HPDE6-E6E7 (cell line): ENCODE results near the gene OR4K13.

Experiments used
- DNase-seq: peaks from one replicate; pipeline ENCODE4 v3.0.0; 2011; ENCODE audit warnings: missing footprints; ENCODE audit errors: extremely low spot score

OR4K13 gene, protein sequence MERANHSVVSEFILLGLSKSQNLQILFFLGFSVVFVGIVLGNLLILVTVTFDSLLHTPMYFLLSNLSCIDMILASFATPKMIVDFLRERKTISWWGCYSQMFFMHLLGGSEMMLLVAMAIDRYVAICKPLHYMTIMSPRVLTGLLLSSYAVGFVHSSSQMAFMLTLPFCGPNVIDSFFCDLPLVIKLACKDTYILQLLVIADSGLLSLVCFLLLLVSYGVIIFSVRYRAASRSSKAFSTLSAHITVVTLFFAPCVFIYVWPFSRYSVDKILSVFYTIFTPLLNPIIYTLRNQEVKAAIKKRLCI

DNA sequence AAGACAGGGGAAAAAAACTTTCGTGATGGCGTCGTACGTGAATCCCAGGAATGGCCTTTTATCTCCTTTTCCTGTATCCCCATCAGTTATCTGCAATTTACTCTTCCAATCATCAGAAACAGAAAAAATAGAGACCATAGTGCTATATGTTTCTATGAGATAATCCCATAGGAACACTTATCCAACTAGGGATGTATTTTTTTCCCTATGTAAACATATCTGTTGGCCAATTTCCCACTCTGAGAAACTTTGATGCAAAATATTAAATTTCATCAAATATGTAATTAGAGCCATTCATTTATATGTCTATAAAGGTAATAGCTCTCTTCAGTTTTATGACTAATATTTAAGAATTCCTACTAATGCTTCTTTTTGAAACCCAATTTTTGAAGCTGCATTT lies at the start of gene OR4K13:
TSS of gene OR4K13 (minus strand) at position 101 of the 400 bp plus-strand sequence. CDS start 1,280 bp downstream, outside the sequence.
- no peak for DNase-seq

DNA sequence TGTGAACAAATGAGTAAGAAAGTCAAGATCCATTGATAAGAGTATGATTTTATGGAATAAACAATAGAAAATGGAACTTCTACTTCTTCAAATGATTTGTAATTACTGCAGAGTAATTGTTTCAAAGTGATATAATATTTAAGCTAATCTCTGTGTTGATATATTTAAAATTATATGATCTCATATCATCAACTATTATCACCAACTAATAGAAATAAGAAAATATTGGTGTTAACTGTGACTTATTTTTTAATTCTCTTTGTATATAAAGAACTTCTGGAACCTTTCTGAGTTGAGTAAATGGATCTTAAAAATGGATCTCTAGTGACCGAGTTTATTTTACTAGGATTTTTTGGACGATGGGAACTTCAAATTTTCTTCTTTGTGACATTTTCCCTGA lies 23.9 kb upstream of the OR4K13 start, which contains the start of gene OR4L1:
TSS of gene OR4L1 (plus strand) at position 301 of the 400 bp plus-strand sequence. CDS start at position 301, 0 bp downstream.
- DNase-seq = no peak

DNA sequence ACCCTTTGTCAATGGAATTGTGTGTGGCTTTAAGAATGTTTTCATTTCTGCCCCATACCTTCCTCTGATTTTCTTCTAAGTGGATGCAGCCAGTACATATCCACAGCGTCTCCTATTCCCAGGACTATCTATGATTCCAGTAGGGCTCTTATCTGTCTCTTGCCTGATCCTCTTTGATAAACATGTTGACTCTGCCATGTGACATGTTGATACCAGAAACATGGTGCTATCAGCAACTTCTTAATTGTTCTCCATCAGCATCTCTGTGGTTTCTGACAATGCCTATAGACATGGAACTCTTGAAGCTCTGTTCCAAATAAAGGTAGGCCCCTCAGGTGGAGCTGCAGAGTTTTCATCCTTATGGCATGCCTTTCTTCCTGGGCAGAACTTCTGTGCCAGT lies 12.4 kb upstream of the OR4K13 start:
- DNase-seq = no peak

DNA sequence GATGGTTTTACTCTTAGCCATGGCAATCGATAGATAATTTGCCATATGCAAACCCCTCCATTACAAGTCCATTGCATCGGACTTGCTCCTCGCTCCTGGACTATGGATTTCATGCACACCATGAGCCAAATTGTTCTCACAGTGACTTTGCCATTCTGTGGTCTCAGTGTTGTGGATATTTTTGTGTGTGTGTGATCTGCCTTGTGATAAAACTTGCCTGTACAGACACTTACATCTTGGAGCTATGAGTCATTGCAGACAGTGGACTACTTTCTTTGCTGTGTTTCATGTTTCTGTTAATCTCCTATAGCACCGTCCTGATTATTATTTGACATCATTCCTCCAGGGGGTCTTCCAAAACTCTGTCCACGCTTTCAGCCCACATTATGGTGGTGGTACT lies 8.4 kb upstream of the OR4K13 start:
- no peak for DNase-seq

DNA sequence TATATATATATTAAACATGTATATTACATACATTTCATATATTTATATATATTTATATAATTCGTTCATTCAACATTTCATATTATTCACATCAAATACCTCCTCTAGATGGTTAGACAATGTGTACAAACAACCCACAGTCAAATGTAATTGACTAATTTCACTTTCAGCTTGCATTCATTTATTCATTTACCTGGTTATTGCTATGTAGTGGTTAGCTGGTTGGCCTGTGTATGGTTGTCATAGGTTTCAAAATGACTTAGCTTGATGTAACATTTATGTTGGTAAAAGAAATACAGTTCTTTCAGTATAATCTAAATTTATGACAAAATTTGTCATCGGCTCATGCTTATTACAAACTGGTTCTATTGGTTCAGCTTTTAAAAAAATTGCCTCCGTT lies 389 bp downstream of the OR4K13 start:
- DNase-seq = no peak

DNA sequence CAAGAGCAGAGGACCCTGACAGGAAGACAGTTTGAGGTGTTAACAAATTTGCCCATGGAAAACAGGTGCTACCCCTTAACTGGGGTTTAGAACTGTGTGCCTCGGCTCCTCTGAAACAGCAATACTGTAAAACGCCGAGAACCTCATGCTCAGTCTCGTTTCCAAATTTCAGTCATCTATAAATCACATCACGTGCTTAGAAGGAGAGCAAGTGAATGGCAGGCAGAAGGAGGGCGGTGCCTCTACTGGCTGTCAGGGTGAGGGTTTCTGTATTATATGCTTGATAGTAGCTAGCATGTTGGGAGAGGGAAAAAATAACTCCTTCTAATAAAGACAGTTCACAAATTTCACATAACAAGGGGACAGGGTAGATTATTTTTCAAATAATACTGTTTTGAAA lies 4.8 kb downstream of the OR4K13 start:
- DNase-seq = no peak

DNA sequence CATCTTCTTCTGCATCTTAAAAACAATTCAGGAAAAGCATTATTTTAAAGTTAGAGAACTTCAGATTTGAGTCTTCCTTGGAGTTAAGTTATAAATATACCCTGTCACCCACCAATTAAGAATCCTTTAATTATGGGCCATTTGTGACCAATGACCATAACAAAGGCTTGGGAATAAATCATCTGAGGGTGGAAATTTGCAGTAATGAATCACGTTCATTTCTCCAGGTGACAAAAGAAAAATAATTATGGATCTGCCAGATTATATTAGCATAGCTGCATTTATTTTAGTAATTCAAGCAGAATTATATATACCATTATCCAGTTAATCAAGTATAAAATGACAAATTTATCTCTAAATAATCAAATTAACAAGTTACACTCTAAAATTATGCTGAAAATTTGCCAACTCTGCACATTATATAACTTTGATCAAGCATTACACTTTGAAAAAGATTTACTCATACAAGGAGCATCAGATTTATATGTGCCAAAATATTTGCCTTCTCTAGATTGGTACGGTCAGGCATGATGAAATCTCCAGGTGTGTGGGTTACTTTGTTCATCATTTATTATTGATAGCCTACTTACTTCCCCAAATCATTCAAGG lies 16.5 kb downstream of the OR4K13 start, which contains the start of gene OR4K14:
TSS of gene OR4K14 (minus strand) at position 51 of the 609 bp plus-strand sequence. CDS start 4,114 bp downstream, outside the sequence.
- DNase-seq = no peak

DNA sequence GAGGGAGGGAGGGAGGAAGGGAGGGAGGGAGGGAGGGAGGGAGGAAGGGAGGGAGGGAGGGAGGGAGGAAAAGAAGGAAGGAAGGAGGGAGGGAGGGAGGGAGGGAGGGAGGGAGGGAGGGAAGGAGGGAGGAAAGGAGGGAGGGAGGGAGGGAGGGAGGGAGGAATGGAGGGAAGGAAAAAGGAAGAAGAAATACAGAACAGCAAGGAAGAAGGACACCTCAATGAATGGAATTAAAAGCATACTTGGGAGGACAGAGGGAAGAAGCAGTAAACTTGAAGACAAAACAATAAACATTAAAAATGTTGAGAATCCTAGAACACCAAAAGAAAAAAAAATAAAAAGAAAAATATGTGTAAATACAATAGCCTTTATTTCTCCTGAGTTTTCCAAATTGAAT lies 27.7 kb downstream of the OR4K13 start:
- DNase-seq = no peak

DNA sequence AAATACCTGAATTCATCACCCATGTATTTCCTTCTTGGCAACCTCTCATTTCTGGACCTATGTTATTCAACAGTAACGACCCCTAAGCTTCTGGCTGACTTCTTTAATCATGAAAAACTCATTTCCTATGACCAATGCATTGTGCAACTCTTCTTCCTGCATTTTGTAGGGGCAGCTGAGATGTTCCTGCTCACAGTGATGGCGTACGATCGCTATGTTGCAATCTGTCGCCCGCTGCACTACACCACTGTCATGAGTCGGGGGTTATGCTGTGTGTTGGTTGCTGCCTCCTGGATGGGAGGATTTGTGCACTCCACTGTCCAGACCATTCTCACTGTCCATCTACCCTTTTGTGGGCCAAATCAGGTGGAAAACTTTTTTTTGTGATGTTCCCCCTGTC lies 33.5 kb downstream of the OR4K13 start:
- DNase-seq = no peak

DNA sequence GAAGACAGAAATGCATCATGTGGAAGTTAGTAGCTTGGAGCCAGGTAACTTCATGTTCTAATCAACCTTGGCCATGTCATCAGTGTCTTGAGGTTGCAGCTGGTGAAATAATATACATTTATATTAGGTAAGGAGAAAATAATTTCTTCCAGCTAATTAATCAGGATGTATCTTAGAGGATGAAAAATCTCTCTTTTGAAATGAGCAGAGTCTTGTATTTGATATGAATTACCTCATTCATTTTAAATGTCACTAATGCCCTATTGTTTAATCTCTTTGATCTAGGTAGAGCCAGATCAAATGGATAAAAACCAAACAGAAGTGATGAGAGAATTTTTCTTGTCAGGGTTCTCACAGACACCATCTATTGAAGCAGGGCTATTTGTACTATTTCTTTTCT lies 34.0 kb downstream of the OR4K13 start, which contains the start of gene OR4Q2:
TSS of gene OR4Q2 (plus strand) at position 301 of the 400 bp plus-strand sequence.
- DNase-seq = no peak

DNA sequence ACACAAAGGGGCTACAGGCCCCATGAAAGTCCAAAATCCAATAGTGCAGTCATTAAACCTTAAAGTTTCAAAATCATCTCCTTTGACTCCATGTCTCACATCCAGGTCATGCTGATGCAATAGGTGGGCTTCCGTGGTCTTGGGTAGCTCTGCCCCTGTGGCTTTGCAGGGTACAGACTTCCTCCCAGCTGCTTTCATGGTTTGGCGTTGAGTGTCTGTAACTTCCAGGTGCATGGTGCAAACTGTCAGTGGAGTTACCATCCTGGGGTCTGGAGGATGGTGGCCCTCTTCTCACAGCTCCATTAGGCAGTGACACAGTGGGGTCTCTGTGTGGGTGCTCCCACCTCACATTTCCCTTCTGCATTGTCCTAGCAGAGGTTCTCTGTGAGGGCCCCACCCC lies 42.4 kb downstream of the OR4K13 start:
- no peak for DNase-seq
